Pancreas (tissue), 10 donors: ENCODE data around the gene CMTM5. TPM values are rescaled to one million over a fixed set of nuclear protein-coding genes. Genes with fewer than 3 reads are reported as not detected.

Experiments used
- ATAC-seq, 4 donors: fragments of 200-7000 bp; cut with Tn5 transposase; one replicate each; pipeline versions ENCODE4 v1.8.0 to v1.9.1; 2020; ENCODE audit warnings: mild to moderate bottlenecking in 4 of 4, moderate library complexity in 4 of 4
- DNase-seq, 6 donors: peaks; one replicate each; pipeline ENCODE4 v3.0.0-alpha.2; 2020
- FAIRE-seq: peaks from 2 replicates; lab custom pipeline; 2012; peaks lifted over from hg19 to GRCh38; lab: Jason Lieb, UNC
- H3K27ac ChIP-seq, 4 donors: fragments of 200-600 bp; sonication (generic); 1 replicate in 3 of 4; 2 replicates in 1 of 4; pipeline versions ENCODE4 v1.5.0 to v1.8.0; 2020
- H3K27me3 ChIP-seq, 4 donors: fragments of 200-600 bp; one replicate each; pipeline ENCODE4 v1.8.0; 2021
- H3K36me3 ChIP-seq, 3 donors: fragments of 200-600 bp; sonication (generic) in 1 of 3; one replicate each; pipeline versions ENCODE4 v1.5.0 to v1.8.0; 2020 to 2021
- H3K4me1 ChIP-seq, 3 donors: fragments of 200-600 bp; one replicate each; pipeline ENCODE4 v1.8.0; 2021
- H3K4me3 ChIP-seq, 4 donors: fragments of 200-600 bp; sonication (generic) in 2 of 4; one replicate each; pipeline versions ENCODE4 v1.5.0 to v1.8.0; 2020 to 2021
- H3K9me3 ChIP-seq, 4 donors: fragments of 200-600 bp; one replicate each; pipeline ENCODE4 v1.8.0; 2021
- WGBS, 2 donors: extraction: QIAGEN DNeasy Blood & Tissue Kit; methylation state at CpG; one replicate each; pipeline ENCODE4 v1.1.7; 2013; 5-methylcytosine and 5-hydroxymethylcytosine counted together
- intact Hi-C, 3 donors: fragments of 100-400 bp; cut with DNase I; formaldehyde crosslinking; loops; one replicate each; pipeline versions ENCODE4 v1.11.1 to v1.14.2; 2022
- polyA plus RNA-seq, 2 donors: library from polyadenylated mRNA; stranded (reverse); fragments of 200-250 nt; gene quantifications; one replicate each; pipeline ENCODE4 v1.2.3, GENCODE V29; 2013
- total RNA-seq, 6 donors: library from RNA; stranded (reverse); fragmentation: NEBNext Ultra II Directional in 4 of 6; extraction: Animal tissue kit (Norgen Biotek cat#: 25700) in 4 of 6; gene quantifications; one replicate each; pipeline versions ENCODE4 v1.2.1 to v1.2.4, GENCODE V29; 2021 to 2023
- TF ChIP-seq, protein P1 (sequence below), 4 donors: fragments of 200-600 bp; sonication (generic) in 3 of 4; IDR thresholded peaks; one replicate each; pipeline versions ENCODE4 v1.5.0 to v1.8.0; 2021; ENCODE audit warnings: antibody characterized with exemption in 4 of 4
- donor health status: healthy with polysubstance abuse.
- donor health status: DM: no; HTN: no; CAD: no; lungs with moderate emphysema.
- donor health status: DM: no; HTN: no; CAD: no.
- donor health status: control.
- donor health status: control.
- donor health status: Bipolar disorder and iron deficiency.
- donor health status: DM: yes; HTN: yes; CAD: no.
- donor health status: DM: no; HTN: no; CAD: no.
- donor health status: DM: no; HTN: no; CAD: no.
- donor health status: DM: yes; HTN: yes; CAD: no.

The CMTM5 gene
- total and polyA plus RNA-seq, 8 donors, result 0.16 to 0.53 (median 0.25) TPM; not detected in 5

DNA sequence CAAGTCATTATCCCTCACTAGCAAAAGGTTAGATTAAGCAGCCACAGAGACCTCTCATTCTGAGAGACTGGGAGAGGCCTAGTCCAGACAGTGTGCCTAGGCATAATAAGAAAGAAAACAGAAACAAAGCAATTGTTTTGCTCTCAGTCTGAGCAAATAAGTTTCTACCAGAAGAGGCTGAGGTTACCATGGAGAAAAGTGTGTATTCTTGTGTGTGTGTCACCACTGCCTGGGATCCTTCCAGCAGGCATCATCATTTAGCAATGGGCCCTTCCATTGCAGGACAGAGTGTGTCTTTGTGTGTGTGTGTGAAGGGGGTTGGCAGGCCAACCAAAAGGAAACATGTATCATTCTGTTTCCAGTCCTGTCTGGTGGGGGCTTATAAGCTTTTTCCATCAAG lies 15.5 kb upstream of the CMTM5 start:
- Histone ChIP-seq H3K4me3 (no peak overlapping the region), H3K4me1 (no peaks in the 10 kb centered on the region), H3K27ac (no peak overlapping the region), H3K27me3 (peaks cover 0 to 9% (median 0%) of the 10 kb centered on the region in 4 donors), H3K9me3 (no peaks in the 10 kb centered on the region), H3K36me3 (no peaks in the 10 kb centered on the region)
- TF ChIP-seq, protein P1, sequence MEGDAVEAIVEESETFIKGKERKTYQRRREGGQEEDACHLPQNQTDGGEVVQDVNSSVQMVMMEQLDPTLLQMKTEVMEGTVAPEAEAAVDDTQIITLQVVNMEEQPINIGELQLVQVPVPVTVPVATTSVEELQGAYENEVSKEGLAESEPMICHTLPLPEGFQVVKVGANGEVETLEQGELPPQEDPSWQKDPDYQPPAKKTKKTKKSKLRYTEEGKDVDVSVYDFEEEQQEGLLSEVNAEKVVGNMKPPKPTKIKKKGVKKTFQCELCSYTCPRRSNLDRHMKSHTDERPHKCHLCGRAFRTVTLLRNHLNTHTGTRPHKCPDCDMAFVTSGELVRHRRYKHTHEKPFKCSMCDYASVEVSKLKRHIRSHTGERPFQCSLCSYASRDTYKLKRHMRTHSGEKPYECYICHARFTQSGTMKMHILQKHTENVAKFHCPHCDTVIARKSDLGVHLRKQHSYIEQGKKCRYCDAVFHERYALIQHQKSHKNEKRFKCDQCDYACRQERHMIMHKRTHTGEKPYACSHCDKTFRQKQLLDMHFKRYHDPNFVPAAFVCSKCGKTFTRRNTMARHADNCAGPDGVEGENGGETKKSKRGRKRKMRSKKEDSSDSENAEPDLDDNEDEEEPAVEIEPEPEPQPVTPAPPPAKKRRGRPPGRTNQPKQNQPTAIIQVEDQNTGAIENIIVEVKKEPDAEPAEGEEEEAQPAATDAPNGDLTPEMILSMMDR (IDR thresholded peaks at IDR 0.05), result no peak
- ATAC-seq (peak in 1 of 4 donors; percentile 11), FAIRE-seq (no peak), DNase-seq (no peak)
- intact Hi-C loops, result no loop called here

DNA sequence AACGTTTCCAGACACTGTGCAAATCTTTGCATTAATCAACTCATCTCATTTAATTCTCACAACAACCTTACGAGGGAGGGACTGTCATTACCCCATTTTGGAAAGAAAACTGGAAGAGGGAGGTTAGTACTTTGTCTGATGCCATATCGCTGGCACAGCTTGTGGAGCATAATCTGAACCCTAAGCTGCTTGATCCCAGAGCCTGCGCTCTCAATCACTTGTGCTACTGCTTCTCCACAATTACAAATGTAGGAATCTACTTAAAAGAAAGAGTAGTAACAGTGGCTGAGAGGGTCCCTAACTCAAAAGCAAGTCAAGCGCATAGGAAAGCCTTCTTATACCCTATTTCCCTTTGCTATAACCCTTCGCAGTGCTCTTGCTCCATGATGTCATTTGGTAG lies 15.1 kb upstream of the CMTM5 start:
- ATAC-seq, result no peak
- no peaks in the 10 kb centered on the region for H3K36me3 ChIP-seq
- WGBS, 2 donors, result 73 to 84% methylated on average over 6 of the region's 6 CpGs

DNA sequence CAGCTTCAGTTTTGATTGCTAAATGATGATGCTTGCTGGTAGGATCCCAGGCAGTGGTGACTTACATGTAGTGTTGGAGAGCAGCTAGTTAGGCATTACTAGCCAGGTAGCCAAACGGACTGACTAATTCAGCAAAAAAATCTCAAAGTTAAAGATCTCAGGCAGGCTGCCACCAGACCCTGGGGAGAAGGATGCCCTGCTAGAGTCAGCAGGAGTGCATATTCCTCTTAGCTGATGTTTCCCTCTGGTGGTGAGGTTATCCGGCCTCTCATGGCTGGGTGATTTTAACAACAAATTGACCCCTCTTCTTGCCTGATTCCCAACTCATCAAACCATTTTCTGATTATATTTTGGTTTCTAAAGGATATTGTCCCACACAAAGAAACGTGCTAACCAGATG lies 14.6 kb upstream of the CMTM5 start:
- H3K4me1 ChIP-seq, result no peaks in the 10 kb centered on the region
- intact Hi-C loops, result no loop called here
- 60 to 64% methylated on average over 3 of the region's 3 CpGs for WGBS, 2 donors
- no peaks in the 10 kb centered on the region for H3K36me3 ChIP-seq
- peaks cover 0 to 9% (median 0%) of the 10 kb centered on the region in 4 donors for H3K27me3 ChIP-seq
- FAIRE-seq, result no peak
- no peak overlapping the region for H3K4me3 ChIP-seq
- no peak for ATAC-seq
- no peak for DNase-seq
- no peak overlapping the region for H3K27ac ChIP-seq
- H3K9me3 ChIP-seq, result no peaks in the 10 kb centered on the region
- TF ChIP-seq, protein P1 (IDR thresholded peaks at IDR 0.05), result no peak

More for the DNA sequence above, 15.1 kb upstream of the CMTM5 start:
- H3K9me3 ChIP-seq, result no peaks in the 10 kb centered on the region
- FAIRE-seq, result no peak
- H3K4me3 ChIP-seq, result no peak overlapping the region
- H3K4me1 ChIP-seq, result no peaks in the 10 kb centered on the region
- no peak for DNase-seq
- TF ChIP-seq, protein P1 (IDR thresholded peaks at IDR 0.05), result no peak
- H3K27me3 ChIP-seq, result peaks cover 0 to 9% (median 0%) of the 10 kb centered on the region in 4 donors
- intact Hi-C loops, result no loop called here
- no peak overlapping the region for H3K27ac ChIP-seq

DNA sequence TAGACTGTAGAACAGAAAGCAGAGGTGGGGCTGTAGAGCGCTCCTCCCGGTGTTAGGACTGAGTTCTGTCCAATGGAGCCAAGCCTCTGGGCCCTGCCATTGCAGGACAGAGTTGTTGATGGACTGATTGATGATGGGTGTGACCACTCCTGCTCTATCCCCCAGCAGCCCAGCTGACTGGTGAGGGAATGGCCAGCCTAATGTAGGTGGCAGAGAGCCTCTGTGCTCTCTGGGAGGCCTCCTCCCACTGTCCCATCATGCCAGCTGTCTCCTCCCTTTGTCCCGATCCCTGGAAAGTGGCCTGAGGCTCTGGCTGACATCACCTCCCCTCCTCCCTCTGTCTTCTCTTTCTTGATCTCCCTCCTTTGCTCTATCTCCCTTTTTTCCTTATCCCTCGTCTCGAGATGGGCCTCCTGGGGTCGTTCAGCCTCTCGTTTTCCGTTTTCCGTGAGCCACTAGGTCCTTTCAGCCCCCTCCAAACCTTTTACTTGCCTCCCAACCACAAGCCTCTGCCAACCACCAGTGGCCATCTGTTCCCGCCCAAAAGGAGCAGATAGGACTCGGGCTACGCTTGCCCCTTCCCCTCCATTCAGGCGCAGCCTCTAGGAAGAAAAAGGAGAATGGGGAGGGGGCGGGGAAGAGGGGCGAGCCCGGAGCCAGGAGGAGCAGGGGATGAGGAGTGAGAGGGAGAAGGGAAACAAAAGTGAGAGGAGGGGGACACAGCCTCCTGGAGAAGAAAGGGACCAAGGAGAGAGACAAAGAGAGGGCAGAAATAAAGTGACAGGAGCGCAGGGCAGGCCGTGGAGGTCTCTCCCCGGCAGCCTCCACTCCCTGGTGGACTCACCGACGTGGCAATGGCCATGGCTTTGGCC lies 12.4 kb upstream of the CMTM5 start:
- H3K4me3 ChIP-seq, result peak overlapping the region in 2 of 4 donors; percentile 14 to 31
- ATAC-seq (no peak), FAIRE-seq (no peak)

More for the DNA sequence above, 12.4 kb upstream of the CMTM5 start:
- TF ChIP-seq, protein P1 (IDR thresholded peaks at IDR 0.05), result no peak
- H3K27ac ChIP-seq, result peak overlapping the region in 2 of 4 donors; percentile 27 to 33
- DNase-seq, result no peak
- no peaks in the 10 kb centered on the region for H3K36me3 ChIP-seq
- H3K9me3 ChIP-seq, result no peaks in the 10 kb centered on the region
- 57 to 63% methylated on average over 20 to 21 of the region's 21 CpGs for WGBS, 2 donors
- no peaks in the 10 kb centered on the region for H3K4me1 ChIP-seq
- peaks cover 0 to 9% (median 0%) of the 10 kb centered on the region in 4 donors for H3K27me3 ChIP-seq
- intact Hi-C loops, result no loop called here
